ENCODE results near the gene NKAIN4. TPM values are rescaled to one million over a fixed set of nuclear protein-coding genes. Genes with fewer than 3 reads are reported as not detected.

NKAIN4 gene
- total RNA-seq, 1 donor from 2014 or later = 10.2 TPM

- H3K9me3 Mint-ChIP-seq = no peaks in the 10 kb centered on the region
- no peak for DNase-seq (ENCODE audit: extremely low spot score, unreplicated experiment)
- H3K4me3 Mint-ChIP-seq = no peak overlapping the region
- H3K36me3 Mint-ChIP-seq = no peaks in the 10 kb centered on the region
- H3K27ac Mint-ChIP-seq = peak overlapping the region; percentile 36
- H3K4me1 Mint-ChIP-seq (ENCODE audit: unreplicated experiment) = no peaks in the 10 kb centered on the region
- TF ChIP-seq, protein P1, sequence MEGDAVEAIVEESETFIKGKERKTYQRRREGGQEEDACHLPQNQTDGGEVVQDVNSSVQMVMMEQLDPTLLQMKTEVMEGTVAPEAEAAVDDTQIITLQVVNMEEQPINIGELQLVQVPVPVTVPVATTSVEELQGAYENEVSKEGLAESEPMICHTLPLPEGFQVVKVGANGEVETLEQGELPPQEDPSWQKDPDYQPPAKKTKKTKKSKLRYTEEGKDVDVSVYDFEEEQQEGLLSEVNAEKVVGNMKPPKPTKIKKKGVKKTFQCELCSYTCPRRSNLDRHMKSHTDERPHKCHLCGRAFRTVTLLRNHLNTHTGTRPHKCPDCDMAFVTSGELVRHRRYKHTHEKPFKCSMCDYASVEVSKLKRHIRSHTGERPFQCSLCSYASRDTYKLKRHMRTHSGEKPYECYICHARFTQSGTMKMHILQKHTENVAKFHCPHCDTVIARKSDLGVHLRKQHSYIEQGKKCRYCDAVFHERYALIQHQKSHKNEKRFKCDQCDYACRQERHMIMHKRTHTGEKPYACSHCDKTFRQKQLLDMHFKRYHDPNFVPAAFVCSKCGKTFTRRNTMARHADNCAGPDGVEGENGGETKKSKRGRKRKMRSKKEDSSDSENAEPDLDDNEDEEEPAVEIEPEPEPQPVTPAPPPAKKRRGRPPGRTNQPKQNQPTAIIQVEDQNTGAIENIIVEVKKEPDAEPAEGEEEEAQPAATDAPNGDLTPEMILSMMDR (conservative IDR thresholded peaks at IDR 0.05) = no peak
- H3K27me3 Mint-ChIP-seq = peaks cover 16% of the 10 kb centered on the region
Observed at GRCh38 chr20:63294536-63294900, 40.3 kb upstream of the NKAIN4 start.

DNA sequence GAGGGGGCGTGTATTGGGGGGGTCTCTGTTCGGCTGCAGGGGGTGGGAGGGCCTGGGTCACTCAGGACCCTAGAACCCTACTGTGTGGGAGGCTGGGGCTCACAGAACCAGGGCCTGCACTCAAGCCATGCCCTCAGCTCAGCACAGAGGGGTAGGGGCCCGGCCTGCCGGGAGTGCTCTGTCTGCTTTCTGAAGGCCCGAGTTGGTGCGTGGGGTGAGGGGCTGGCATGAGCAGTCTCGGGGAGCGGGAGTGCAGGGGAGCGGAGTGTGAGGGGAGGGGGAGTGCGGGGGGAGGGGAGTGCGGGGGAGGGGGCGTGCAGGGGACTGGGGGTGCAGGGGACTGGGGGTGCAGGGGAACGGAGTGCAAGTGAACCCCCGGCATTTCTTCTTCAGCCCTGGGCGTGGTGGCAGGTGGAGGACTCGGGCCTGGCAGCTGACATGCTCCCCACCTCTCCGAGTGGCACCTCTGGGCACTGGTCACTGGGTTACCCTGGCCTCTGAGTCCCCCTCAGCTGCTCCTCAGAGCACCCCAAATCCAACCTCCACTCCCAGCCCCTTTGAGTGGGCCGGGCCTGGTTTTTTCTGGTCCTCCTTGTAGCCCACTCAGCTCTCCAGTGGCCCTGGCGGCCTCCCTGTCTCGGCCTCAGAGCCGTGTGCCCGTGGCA lies 39.7 kb upstream of the NKAIN4 start:
- DNase-seq (ENCODE audit: extremely low spot score, unreplicated experiment) = no peak

GRCh38 chr20:63293456-63293855 lies 39.2 kb upstream of the NKAIN4 start:
- no peaks in the 10 kb centered on the region for H3K4me1 Mint-ChIP-seq (ENCODE audit: unreplicated experiment)
- TF ChIP-seq, protein P1 (conservative IDR thresholded peaks at IDR 0.05) = no peak
- no peaks in the 10 kb centered on the region for H3K9me3 Mint-ChIP-seq
- H3K4me3 Mint-ChIP-seq = no peak overlapping the region
- DNase-seq (ENCODE audit: extremely low spot score, unreplicated experiment) = no peak
- no peak overlapping the region for H3K27ac Mint-ChIP-seq
- no peaks in the 10 kb centered on the region for H3K36me3 Mint-ChIP-seq
- peaks cover 8% of the 10 kb centered on the region for H3K27me3 Mint-ChIP-seq

More for the DNA sequence above, 39.7 kb upstream of the NKAIN4 start:
- no peak overlapping the region for H3K27ac Mint-ChIP-seq
- no peaks in the 10 kb centered on the region for H3K9me3 Mint-ChIP-seq
- H3K36me3 Mint-ChIP-seq = no peaks in the 10 kb centered on the region
- H3K4me1 Mint-ChIP-seq (ENCODE audit: unreplicated experiment) = no peaks in the 10 kb centered on the region
- H3K4me3 Mint-ChIP-seq = no peak overlapping the region
- H3K27me3 Mint-ChIP-seq = peaks cover 11% of the 10 kb centered on the region
- TF ChIP-seq, protein P1 (conservative IDR thresholded peaks at IDR 0.05) = no peak

DNA sequence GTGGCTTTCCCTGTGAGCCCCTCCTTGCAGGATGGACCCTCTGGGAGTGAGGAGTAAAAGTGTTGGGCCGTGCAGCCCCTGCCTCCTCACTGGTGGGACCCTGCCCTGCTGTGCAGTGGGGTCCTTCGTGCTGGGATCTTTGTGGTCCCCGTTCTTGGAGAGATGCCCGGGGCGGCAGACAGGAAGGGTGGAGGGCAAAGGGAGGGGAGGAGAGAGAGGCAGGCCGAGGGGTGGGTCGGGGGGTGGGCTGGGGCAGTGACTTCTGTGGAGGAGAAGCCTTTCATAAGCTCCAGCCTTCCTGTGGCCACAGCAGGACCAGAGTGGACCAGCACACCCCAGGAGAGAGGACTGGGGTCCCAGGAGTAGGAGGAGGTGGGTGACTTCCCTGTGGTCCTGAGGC lies 38.6 kb upstream of the NKAIN4 start, which contains the start of gene COL20A1:
TSS of gene COL20A1 (plus strand) at position 283 of the 400 bp plus-strand sequence. CDS start 1,922 bp downstream, outside the sequence.
- no peak within 1 kb of the TSS for H3K4me3 Mint-ChIP-seq
- no peak for DNase-seq (ENCODE audit: extremely low spot score, unreplicated experiment)
- TF ChIP-seq, protein P1 (conservative IDR thresholded peaks at IDR 0.05) = no peak
- H3K27me3 Mint-ChIP-seq = peaks cover 8% of the 10 kb centered on the region
- H3K9me3 Mint-ChIP-seq = no peaks in the 10 kb centered on the region
- no peaks in the 10 kb centered on the region for H3K36me3 Mint-ChIP-seq
- no peak within 1 kb of the TSS for H3K27ac Mint-ChIP-seq
- no peaks in the 10 kb centered on the region for H3K4me1 Mint-ChIP-seq (ENCODE audit: unreplicated experiment)

DNA sequence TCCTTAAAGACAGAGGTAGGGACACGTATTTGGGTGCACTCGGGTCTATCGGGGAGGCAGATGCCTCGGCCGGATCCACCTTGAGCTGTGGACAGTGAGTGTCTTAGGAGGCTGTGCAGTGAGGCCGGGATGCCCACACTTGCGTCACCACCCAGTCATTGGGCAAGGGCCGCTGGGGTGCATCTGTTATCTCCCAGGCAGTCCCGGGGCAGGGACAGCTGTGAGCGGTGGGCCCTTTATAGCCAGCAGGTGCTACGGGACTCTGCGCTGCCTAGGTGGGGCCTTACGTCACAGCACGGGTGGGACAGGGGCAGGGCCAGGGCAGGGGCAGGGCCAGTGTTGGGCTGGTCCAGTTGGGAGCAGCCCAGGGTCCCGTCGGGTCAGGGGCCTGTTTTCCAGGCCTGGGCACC lies 38.0 kb upstream of the NKAIN4 start:
- DNase-seq (ENCODE audit: extremely low spot score, unreplicated experiment) = no peak
- Mint-ChIP-seq H3K4me1 (ENCODE audit: unreplicated experiment) (no peaks in the 10 kb centered on the region), H3K27me3 (peaks cover 8% of the 10 kb centered on the region), H3K4me3 (no peak overlapping the region), H3K9me3 (no peaks in the 10 kb centered on the region), H3K36me3 (no peaks in the 10 kb centered on the region), H3K27ac (no peak overlapping the region)
- TF ChIP-seq, protein P1 (conservative IDR thresholded peaks at IDR 0.05) = no peak

All from type B pancreatic cell (in vitro differentiated cells).